Progenitor cell of endocrine pancreas (in vitro differentiated cells): ENCODE measurements around the gene GPRIN1. TPM values are rescaled to one million over a fixed set of nuclear protein-coding genes. Genes with fewer than 3 reads are reported as not detected.

Source experiments
- DNase-seq: peaks from one replicate; pipeline ENCODE4 v3.0.0; 2021; ENCODE audit warnings: low spot score; ENCODE audit not compliant: unreplicated experiment
- H3K27ac Mint-ChIP-seq: 2 replicates; pipeline ENCODE4 v1.8.0; 2021; ENCODE audit warnings: mild to moderate bottlenecking, moderate library complexity, mixed read lengths
- H3K27me3 Mint-ChIP-seq: 2 replicates; pipeline ENCODE4 v1.8.0; 2021; ENCODE audit warnings: mixed read lengths
- H3K36me3 Mint-ChIP-seq: 2 replicates; pipeline ENCODE4 v1.8.0; 2022; ENCODE audit warnings: mixed read lengths; ENCODE audit not compliant: insufficient read depth
- H3K4me1 Mint-ChIP-seq: 2 replicates; pipeline ENCODE4 v1.8.0; 2021; ENCODE audit warnings: low read depth, mixed read lengths
- H3K4me3 Mint-ChIP-seq: 2 replicates; pipeline ENCODE4 v1.8.0; 2021; ENCODE audit warnings: low read depth, mild to moderate bottlenecking, moderate library complexity, mixed read lengths
- H3K9me3 Mint-ChIP-seq: 2 replicates; pipeline ENCODE4 v1.8.0; 2021; ENCODE audit warnings: low read depth, mixed read lengths
- CTCF ChIP-seq: fragments of 200-600 bp; sonication (generic); IDR thresholded peaks from one replicate; pipeline ENCODE4 v1.5.0; 2021; ENCODE audit warnings: antibody characterized with exemption, mild to moderate bottlenecking; ENCODE audit not compliant: unreplicated experiment
- total RNA-seq: library from RNA; stranded (reverse); gene quantifications from 2 replicates; pipeline ENCODE4 v1.2.1, GENCODE V29; 2021

The GPRIN1 gene
- total RNA-seq, 1 donor from 2014 or later, result 5.9 TPM

- H3K4me1 Mint-ChIP-seq, result peaks cover 3% of the 10 kb centered on the region
- no peak for TF ChIP-seq CTCF
- H3K9me3 Mint-ChIP-seq, result no peaks in the 10 kb centered on the region
- DNase-seq, result no peak
- H3K27ac Mint-ChIP-seq, result no peak overlapping the region
- H3K27me3 Mint-ChIP-seq, result peaks cover 85% of the 10 kb centered on the region
- no peaks in the 10 kb centered on the region for H3K36me3 Mint-ChIP-seq
- no peak overlapping the region for H3K4me3 Mint-ChIP-seq
These were observed 16.3 kb upstream of the GPRIN1 start for GRCh38 chr5:176625966-176626875.

- no peak for DNase-seq
- Mint-ChIP-seq H3K4me1 (no peaks in the 10 kb centered on the region), H3K4me3 (no peak overlapping the region), H3K9me3 (no peaks in the 10 kb centered on the region), H3K36me3 (no peaks in the 10 kb centered on the region), H3K27me3 (peaks cover 84% of the 10 kb centered on the region), H3K27ac (no peak overlapping the region)
- no peak for TF ChIP-seq CTCF
These were observed 15.6 kb upstream of the GPRIN1 start for GRCh38 chr5:176625512-176625911.

GRCh38 chr5:176624938-176625337, 15.0 kb upstream of the GPRIN1 start:
- peaks cover 88% of the 10 kb centered on the region for H3K27me3 Mint-ChIP-seq
- TF ChIP-seq CTCF, result no peak
- no peaks in the 10 kb centered on the region for H3K9me3 Mint-ChIP-seq
- no peaks in the 10 kb centered on the region for H3K4me1 Mint-ChIP-seq
- H3K36me3 Mint-ChIP-seq, result no peaks in the 10 kb centered on the region
- H3K4me3 Mint-ChIP-seq, result no peak overlapping the region
- no peak overlapping the region for H3K27ac Mint-ChIP-seq
- DNase-seq, result no peak

- DNase-seq, result no peak
- no peaks in the 10 kb centered on the region for H3K4me1 Mint-ChIP-seq
- no peak for TF ChIP-seq CTCF
- peaks cover 88% of the 10 kb centered on the region for H3K27me3 Mint-ChIP-seq
- H3K36me3 Mint-ChIP-seq, result no peaks in the 10 kb centered on the region
- no peak overlapping the region for H3K4me3 Mint-ChIP-seq
- H3K27ac Mint-ChIP-seq, result no peak overlapping the region
- H3K9me3 Mint-ChIP-seq, result no peaks in the 10 kb centered on the region
These were observed 14.2 kb upstream of the GPRIN1 start for GRCh38 chr5:176624142-176624541.

- TF ChIP-seq CTCF, result no peak
- Mint-ChIP-seq H3K4me1 (no peaks in the 10 kb centered on the region), H3K27ac (no peak overlapping the region), H3K27me3 (peaks cover 88% of the 10 kb centered on the region), H3K4me3 (no peak overlapping the region), H3K9me3 (no peaks in the 10 kb centered on the region), H3K36me3 (no peaks in the 10 kb centered on the region)
- DNase-seq, result no peak
These were observed 11.7 kb upstream of the GPRIN1 start for GRCh38 chr5:176621661-176622079.
